ENCODE data around the gene STRIP1.
A peak's percentile ranks its signal among the peaks of the same experiment; 100 is the strongest.

STRIP1 gene

GRCh38 chr1:110034451-110035235 lies at the start of gene STRIP1:
Gene STRIP1 (plus strand): TSS chr1:110034624. CDS start chr1:110034638, 14 bp downstream.
- DNase-seq (ENCODE audit: low spot score) = peak; percentile 95

- DNase-seq (ENCODE audit: low spot score) = no peak
Measured at GRCh38 chr1:109985247-109986053, 49.0 kb upstream of the STRIP1 start.

- DNase-seq (ENCODE audit: low spot score) = no peak
Measured at GRCh38 chr1:109986054-109986444, 48.4 kb upstream of the STRIP1 start.

- no peak for DNase-seq (ENCODE audit: low spot score)
Measured at GRCh38 chr1:109988349-109988914, 46.0 kb upstream of the STRIP1 start.

GRCh38 chr1:109989506-109990301 lies 44.7 kb upstream of the STRIP1 start:
- DNase-seq (ENCODE audit: low spot score) = peak; percentile 35

GRCh38 chr1:109990302-109990653 lies 44.1 kb upstream of the STRIP1 start:
- no peak for DNase-seq (ENCODE audit: low spot score)

- DNase-seq (ENCODE audit: low spot score) = no peak
Measured at GRCh38 chr1:109991400-109991925, 43.0 kb upstream of the STRIP1 start.

GRCh38 chr1:109993885-109994284 lies 40.5 kb upstream of the STRIP1 start:
- DNase-seq (ENCODE audit: low spot score) = no peak

- no peak for DNase-seq (ENCODE audit: low spot score)
Measured at GRCh38 chr1:109994654-109995053, 39.8 kb upstream of the STRIP1 start.

- no peak for DNase-seq (ENCODE audit: low spot score)
Measured at GRCh38 chr1:109995536-109995935, 38.9 kb upstream of the STRIP1 start.

GRCh38 chr1:109996476-109996875 lies 37.9 kb upstream of the STRIP1 start:
- DNase-seq (ENCODE audit: low spot score) = no peak

GRCh38 chr1:109997204-109997866 lies 37.1 kb upstream of the STRIP1 start:
- no peak for DNase-seq (ENCODE audit: low spot score)

GRCh38 chr1:109997867-109998229 lies 36.6 kb upstream of the STRIP1 start:
- no peak for DNase-seq (ENCODE audit: low spot score)

- no peak for DNase-seq (ENCODE audit: low spot score)
Measured at GRCh38 chr1:110002695-110003094, 31.7 kb upstream of the STRIP1 start.

- DNase-seq (ENCODE audit: low spot score) = peak; percentile 92
Measured at GRCh38 chr1:110003747-110004428, 30.5 kb upstream of the STRIP1 start.

GRCh38 chr1:110004583-110004982 lies 29.8 kb upstream of the STRIP1 start:
- no peak for DNase-seq (ENCODE audit: low spot score)

- no peak for DNase-seq (ENCODE audit: low spot score)
Measured at GRCh38 chr1:110005971-110006370, 28.5 kb upstream of the STRIP1 start.

- no peak for DNase-seq (ENCODE audit: low spot score)
Measured at GRCh38 chr1:110006516-110006915, 27.9 kb upstream of the STRIP1 start.

- no peak for DNase-seq (ENCODE audit: low spot score)
Measured at GRCh38 chr1:110007046-110007830, 27.2 kb upstream of the STRIP1 start.

GRCh38 chr1:110008971-110009565 lies 25.4 kb upstream of the STRIP1 start:
- no peak for DNase-seq (ENCODE audit: low spot score)

Data from AG20443 (cell line).